T47D (cell line): ENCODE results near the gene DDHD1.
"Not testable (repeated sequence)": the region's sequence is repeated elsewhere in the genome, so short reads cannot be mapped to it uniquely, and the experiment has no call there.

Experiments
- DNase-seq, 2 experiments: peaks; one replicate each; pipeline versions ENCODE4 v3.0.0 to v3.0.0-alpha.2; 2011 to 2012; ENCODE audit warnings: low read depth in 1 of 2, low spot score in 1 of 2
- JUND ChIP-seq: IDR thresholded peaks from 2 replicates; pipeline ENCODE4 v1.6.1; 2012; ENCODE audit warnings: low read depth
- in situ Hi-C: cut with HindIII; loops from 2 replicates; pipeline ENCODE4 v1.10.0; 2016; ENCODE audit warnings: low sequenced_read_pairs, low pct_unique_long_range_greater_than_20kb

Gene DDHD1

DNA sequence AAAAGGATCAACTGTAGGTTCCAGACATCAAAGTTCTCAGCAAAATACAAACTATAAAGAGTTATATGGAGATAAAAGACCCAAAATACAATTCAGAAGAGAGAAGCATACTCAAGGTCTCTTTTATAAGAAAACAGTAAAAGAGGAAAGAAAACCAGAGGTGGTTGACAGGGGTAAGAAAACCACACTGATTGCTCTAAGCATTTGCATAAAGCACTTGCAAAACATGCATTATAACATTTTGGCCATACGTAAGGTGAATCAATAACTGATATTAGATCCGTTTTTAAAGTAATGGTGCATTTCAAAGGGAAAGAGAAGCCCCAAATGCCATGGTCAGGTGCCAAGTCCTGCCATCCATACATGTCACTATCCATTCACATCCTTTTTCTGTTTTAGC lies 5.9 kb downstream of the DDHD1 start:
- no peak for DNase-seq
- no peak for TF ChIP-seq JUND
- in situ Hi-C loops: no loop called here

DNA sequence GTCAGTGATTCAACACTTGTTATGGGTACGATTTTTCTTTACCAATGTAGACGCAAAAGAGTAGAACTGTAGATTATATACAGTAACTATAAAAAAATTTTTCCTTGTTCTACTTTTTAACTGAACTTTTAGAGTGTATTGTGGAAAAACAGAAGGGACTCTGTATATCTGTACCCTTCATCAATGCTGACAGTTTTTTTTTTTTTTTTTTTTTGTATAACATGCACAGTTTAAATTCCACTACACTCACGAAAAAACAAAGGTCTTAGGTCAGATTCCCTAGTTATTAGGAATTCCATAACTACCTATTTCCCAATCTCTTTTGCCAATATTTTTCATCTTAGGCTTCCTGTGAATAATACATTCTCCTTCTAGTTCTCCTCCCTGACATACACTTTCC lies 6.4 kb downstream of the DDHD1 start:
- TF ChIP-seq JUND: no peak
- in situ Hi-C loops: no loop called here
- DNase-seq: no peak

GRCh38 chr14:53144244-53144643 lies 8.9 kb downstream of the DDHD1 start:
- no peak for TF ChIP-seq JUND
- in situ Hi-C loops: no loop called here
- no peak for DNase-seq

GRCh38 chr14:53140585-53140984 lies 12.5 kb downstream of the DDHD1 start:
- no peak for TF ChIP-seq JUND
- in situ Hi-C loops: no loop called here
- no peak for DNase-seq

GRCh38 chr14:53137568-53138203 lies 15.4 kb downstream of the DDHD1 start:
- no peak for DNase-seq
- no peak for TF ChIP-seq JUND
- in situ Hi-C loops: no loop called here

- DNase-seq, in situ Hi-C loops: not testable (repeated sequence)
These were observed 22.6 kb downstream of the DDHD1 start for GRCh38 chr14:53130491-53130890.

GRCh38 chr14:53128303-53129028 lies 24.7 kb downstream of the DDHD1 start:
- in situ Hi-C loops: no loop called here
- DNase-seq: no peak
- no peak for TF ChIP-seq JUND

- no peak for TF ChIP-seq JUND
- no peak for DNase-seq
- in situ Hi-C loops: no loop called here
These were observed 25.3 kb downstream of the DDHD1 start for GRCh38 chr14:53127832-53128231.

GRCh38 chr14:53127151-53127550 lies 26.0 kb downstream of the DDHD1 start:
- TF ChIP-seq JUND: no peak
- DNase-seq: no peak
- in situ Hi-C loops: no loop called here

DNA sequence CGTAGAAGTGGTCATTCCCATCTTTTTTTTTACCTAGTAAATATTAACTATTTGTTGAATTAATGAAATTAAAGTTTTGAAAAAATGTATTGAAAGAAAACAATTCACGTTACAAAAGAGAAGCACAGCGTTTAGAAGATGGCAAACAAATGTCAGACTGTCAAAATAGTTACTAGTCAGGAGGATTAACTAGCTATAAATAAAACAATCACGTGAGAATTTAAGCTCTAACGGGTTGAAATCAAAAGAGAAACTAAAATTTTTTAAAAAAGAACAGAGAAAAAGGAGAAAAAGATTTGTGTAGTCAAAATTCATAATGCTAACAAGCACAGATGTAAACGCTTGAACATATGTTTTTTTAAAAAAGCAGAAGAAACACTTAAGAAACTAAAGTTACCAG lies 26.4 kb downstream of the DDHD1 start:
- no peak for DNase-seq
- no peak for TF ChIP-seq JUND
- in situ Hi-C loops: no loop called here

DNA sequence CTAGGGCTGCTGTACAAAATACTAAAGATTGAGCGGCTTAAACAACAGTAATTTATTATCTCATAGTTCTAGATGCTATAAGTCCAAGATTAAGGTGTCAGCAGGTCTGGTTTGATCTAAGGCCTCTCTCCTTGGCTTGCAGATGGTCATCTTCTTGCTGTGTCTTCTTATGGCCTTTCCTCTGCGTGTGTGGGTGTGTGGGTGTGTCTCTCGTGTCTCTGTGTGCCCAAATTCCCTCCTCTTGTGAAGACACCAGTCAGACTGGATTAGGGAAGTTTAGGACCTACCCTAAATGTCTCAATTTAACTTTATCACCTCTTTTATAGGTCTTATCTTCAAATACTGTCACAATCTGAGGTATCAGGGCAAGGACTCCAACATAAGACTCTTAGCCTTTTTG lies 28.3 kb downstream of the DDHD1 start:
- in situ Hi-C loops: no loop called here
- TF ChIP-seq JUND: no peak
- no peak for DNase-seq

DNA sequence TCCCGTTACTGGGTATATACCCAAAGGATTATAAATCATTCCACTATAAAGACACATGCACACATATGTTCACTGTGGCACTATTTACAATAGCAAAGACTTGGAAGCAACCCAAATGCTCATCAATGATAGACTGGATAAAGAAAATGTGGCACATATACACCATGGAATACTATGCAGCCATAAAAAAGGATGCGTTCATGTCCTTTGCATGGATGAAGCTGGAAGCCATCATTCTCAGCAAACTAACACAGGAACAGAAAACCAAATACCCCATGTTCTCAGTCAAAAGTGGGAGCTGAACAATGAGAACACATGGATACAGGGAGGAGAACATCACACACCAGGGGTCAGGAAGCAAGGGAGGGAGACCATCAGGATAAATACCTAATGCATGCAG lies 31.7 kb downstream of the DDHD1 start:
- DNase-seq, in situ Hi-C loops: not testable (repeated sequence)

DNA sequence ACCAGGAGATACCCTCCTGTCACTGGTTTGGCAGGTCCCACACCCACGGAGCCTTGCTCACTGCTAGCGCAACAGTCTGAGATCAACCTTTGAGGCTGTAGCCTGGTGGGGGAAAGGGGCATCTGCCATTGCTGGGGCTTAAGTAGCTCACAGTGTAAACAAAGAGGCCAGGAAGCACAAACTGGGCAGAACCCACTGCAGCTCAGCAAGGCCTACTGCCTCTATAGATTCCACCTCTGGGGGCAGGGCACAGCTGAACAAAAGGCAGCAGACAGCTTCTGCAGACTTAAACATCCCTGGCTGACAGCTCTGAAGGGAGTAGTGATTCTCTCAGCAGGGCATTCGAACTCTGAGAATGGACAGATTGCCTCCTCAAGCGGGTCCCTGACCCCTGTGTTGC lies 35.6 kb downstream of the DDHD1 start:
- DNase-seq, in situ Hi-C loops: not testable (repeated sequence)

DNA sequence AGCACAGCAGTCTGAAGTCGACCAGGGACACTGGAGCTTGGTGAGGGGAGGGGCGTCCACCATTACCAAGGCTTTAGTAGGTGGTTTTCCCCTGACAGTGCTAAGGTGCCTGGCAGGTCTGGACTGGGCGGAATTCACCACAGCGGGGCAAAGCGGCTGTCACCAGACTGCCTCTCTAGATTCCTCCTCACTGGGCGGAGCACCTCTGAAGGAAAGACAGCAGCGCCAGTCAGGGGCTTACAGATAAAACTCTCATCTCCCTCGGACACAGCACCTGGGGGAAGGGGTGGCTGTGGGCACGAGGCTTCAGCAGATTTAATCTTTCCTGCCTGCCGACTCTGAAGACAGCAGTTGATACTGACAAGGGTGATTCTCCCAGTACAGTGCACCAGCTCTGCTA lies 39.1 kb downstream of the DDHD1 start:
- in situ Hi-C loops: no loop called here
- DNase-seq: no peak

More for the DNA sequence above, 39.1 kb downstream of the DDHD1 start:
- TF ChIP-seq JUND: no peak
